ENCODE measurements around the gene SLC16A8. TPM values are rescaled to one million over a fixed set of nuclear protein-coding genes. Genes with fewer than 3 reads are reported as not detected.

The SLC16A8 gene
- total RNA-seq, 1 experiment from 2014 or later = not detected

GRCh38 chr22:38107692-38108515 is 23.9 kb upstream of the SLC16A8 start:
- H3K4me3 ChIP-seq (ENCODE audit: insufficient read depth, low read depth, low read length) = no peak overlapping the region
- no peaks in the 10 kb centered on the region for H3K36me3 ChIP-seq (replicated peaks; ENCODE audit: control insufficient read depth, insufficient read depth, low read length)
- peak; percentile 66 for DNase-seq
- H3K27me3 ChIP-seq (ENCODE audit: control insufficient read depth, insufficient read depth, low read length) = no peaks in the 10 kb centered on the region

- Histone ChIP-seq H3K36me3 (replicated peaks; ENCODE audit: control insufficient read depth, insufficient read depth, low read length) (no peaks in the 10 kb centered on the region), H3K27me3 (ENCODE audit: control insufficient read depth, insufficient read depth, low read length) (no peaks in the 10 kb centered on the region), H3K4me3 (ENCODE audit: insufficient read depth, low read depth, low read length) (no peak overlapping the region)
- peak; percentile 52 for DNase-seq
Measured at GRCh38 chr22:38106814-38107578, 23.0 kb upstream of the SLC16A8 start.

DNA sequence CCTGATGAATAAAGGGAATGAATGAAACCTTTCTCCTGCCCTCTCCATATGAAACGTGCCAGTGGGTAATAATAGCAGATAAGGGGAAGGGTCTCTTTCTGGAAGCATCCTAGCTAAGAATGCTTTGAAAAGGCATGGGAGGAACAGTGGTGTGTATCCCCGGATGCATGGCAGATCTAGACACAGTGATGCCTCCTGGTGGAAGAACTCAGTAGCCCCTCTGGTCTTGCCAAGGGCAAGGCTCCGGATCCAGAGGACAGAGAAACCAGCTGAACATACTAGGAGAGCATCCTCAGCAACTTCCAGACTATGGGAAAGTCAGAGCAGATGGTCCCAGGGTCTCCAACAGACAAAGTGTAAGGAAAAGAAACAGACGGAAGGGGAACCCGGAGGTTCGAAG is 20.1 kb upstream of the SLC16A8 start:
- Histone ChIP-seq H3K4me3 (ENCODE audit: insufficient read depth, low read depth, low read length) (no peak overlapping the region), H3K27me3 (ENCODE audit: control insufficient read depth, insufficient read depth, low read length) (no peaks in the 10 kb centered on the region), H3K36me3 (replicated peaks; ENCODE audit: control insufficient read depth, insufficient read depth, low read length) (no peaks in the 10 kb centered on the region)
- DNase-seq = peak; percentile 90

DNA sequence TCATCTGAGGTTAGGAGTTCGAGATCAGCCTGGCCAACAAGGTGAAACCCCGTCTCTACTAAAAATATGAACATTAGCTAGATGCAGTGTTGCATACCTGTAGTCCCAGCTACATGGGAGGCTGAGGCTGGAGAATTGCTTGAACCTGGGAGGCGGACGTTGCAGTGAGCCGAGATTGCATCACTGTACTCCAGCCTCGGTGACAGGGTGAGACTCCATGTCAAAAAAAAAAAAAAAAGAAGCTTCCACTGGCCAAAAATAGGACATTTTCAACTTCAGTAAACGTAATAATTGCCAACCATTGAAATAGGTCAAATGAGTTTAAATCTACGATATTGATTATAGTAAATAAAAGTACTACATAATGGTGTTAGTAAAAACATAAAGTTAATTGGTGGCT is 19.7 kb upstream of the SLC16A8 start:
- Histone ChIP-seq H3K36me3 (replicated peaks; ENCODE audit: control insufficient read depth, insufficient read depth, low read length) (no peaks in the 10 kb centered on the region), H3K4me3 (ENCODE audit: insufficient read depth, low read depth, low read length) (no peak overlapping the region), H3K27me3 (ENCODE audit: control insufficient read depth, insufficient read depth, low read length) (no peaks in the 10 kb centered on the region)
- DNase-seq = no peak

DNA sequence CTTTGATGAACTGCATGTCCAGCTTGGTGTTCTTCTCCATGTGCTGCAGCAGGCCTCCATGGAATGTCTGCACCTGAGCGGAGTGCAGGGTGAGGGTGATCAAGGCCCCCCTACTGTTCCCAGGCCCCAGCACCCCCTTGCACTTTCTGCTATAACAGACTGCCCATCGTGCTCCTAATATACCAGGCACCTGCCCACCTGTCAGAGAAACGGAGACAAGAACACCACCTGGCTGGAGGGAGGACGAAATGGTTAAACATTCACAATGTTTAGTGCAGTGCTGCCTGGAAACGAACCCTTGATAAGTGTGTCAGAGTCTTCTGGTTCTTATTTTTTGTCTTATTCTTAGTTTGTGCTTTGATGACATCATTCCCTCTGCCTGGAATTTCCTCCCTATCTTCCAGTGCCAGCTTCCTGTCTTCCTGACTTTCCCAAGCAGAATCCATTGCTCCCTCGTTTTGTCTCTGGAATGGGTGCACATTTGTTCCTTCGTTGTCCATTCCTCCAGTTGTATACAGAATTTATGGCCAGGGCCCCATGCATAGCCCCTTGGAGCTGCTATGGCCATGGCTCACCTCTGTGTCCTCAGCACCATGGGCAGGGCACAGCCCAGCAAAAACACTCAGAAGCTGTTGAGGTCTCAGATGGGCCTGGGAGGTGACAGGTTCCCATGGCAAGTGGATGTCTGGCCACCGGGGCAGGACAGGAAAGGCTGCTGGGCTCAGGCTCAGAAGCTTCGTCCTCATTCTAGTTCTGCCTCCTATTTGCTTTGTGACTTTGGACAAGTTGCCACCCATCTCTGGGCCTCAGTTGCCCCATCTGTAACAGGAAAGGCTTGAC is 14.6 kb upstream of the SLC16A8 start:
- Histone ChIP-seq H3K27me3 (ENCODE audit: control insufficient read depth, insufficient read depth, low read length) (no peaks in the 10 kb centered on the region), H3K4me3 (ENCODE audit: insufficient read depth, low read depth, low read length) (no peak overlapping the region), H3K36me3 (replicated peaks; ENCODE audit: control insufficient read depth, insufficient read depth, low read length) (no peaks in the 10 kb centered on the region)
- DNase-seq = peak; percentile 50

DNA sequence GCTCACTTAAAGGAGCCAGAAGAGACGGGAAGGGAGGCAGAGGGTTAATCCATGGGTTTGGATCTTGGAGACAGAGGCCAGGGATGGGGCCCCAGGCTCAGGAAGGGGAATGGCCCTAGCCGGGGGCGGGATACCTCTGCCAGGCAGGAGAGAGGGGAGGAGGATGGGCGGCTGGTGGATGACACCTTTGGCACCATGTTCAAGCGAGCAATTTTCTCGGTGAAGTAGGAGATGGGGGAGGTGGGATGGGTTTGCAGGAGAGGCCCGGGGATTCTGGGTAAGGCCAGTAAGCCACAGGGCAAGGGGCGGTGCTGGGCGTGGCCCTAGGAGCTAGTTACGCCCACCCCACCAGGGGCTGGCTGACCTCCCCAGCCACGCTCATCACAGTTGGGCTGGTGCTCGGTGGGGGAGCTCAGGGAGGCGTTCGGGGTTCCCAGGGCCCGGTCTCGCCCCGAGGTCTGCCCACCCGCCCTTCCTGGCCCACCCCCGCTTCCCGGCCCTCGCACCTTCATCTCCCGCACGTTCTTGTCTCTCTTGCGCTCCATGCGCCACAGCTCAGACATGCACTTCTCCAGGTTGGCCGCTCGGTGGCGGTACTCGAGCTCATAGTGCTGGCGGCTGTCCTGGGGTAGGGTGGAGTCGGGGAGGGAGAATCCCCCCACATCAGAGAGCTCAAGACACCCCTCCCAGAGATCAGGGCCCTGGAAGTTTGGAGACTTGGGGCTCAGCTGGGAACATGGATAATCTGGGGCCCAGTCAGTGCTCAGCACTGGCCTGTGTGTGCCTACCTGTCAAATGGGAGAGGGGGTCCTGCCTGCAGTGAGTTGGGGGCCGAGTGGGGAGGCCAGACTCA is 13.8 kb upstream of the SLC16A8 start:
- H3K36me3 ChIP-seq (replicated peaks; ENCODE audit: control insufficient read depth, insufficient read depth, low read length) = no peaks in the 10 kb centered on the region
- DNase-seq = peak; percentile 97
- H3K27me3 ChIP-seq (ENCODE audit: control insufficient read depth, insufficient read depth, low read length) = no peaks in the 10 kb centered on the region
- peak overlapping the region; percentile 33 for H3K4me3 ChIP-seq (ENCODE audit: insufficient read depth, low read depth, low read length)

DNA sequence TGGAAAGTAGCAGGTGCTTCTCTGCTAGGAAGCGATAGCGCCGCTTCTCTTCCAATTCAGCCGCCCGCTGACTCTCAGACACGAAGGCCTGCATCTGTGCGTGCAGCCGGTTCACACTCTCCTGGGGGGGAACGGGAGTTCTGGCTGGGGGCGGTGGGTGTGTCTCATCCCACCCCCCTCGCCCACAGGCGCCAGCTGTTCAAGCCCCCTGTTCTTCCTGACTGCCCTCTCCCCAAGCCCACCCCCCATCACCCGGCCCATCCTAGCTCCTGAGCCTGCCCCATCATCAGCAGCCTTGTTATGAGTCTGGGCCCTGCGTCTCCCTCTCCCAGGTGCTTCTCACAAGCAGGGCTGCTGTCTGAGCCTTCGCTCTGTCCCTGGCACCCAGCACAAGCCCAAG is 13.1 kb upstream of the SLC16A8 start:
- H3K27me3 ChIP-seq (ENCODE audit: control insufficient read depth, insufficient read depth, low read length) = no peaks in the 10 kb centered on the region
- peak overlapping the region; percentile 33 for H3K4me3 ChIP-seq (ENCODE audit: insufficient read depth, low read depth, low read length)
- peak; percentile 85 for DNase-seq
- H3K36me3 ChIP-seq (replicated peaks; ENCODE audit: control insufficient read depth, insufficient read depth, low read length) = no peaks in the 10 kb centered on the region

GRCh38 chr22:38089474-38089851 is 5.5 kb upstream of the SLC16A8 start:
- H3K4me3 ChIP-seq (ENCODE audit: insufficient read depth, low read depth, low read length) = peak overlapping the region; percentile 36; the same call in 1 of the 2 replicates
- DNase-seq = no peak
- H3K27me3 ChIP-seq (ENCODE audit: control insufficient read depth, insufficient read depth, low read length) = no peaks in the 10 kb centered on the region
- no peaks in the 10 kb centered on the region for H3K36me3 ChIP-seq (replicated peaks; ENCODE audit: control insufficient read depth, insufficient read depth, low read length)

DNA sequence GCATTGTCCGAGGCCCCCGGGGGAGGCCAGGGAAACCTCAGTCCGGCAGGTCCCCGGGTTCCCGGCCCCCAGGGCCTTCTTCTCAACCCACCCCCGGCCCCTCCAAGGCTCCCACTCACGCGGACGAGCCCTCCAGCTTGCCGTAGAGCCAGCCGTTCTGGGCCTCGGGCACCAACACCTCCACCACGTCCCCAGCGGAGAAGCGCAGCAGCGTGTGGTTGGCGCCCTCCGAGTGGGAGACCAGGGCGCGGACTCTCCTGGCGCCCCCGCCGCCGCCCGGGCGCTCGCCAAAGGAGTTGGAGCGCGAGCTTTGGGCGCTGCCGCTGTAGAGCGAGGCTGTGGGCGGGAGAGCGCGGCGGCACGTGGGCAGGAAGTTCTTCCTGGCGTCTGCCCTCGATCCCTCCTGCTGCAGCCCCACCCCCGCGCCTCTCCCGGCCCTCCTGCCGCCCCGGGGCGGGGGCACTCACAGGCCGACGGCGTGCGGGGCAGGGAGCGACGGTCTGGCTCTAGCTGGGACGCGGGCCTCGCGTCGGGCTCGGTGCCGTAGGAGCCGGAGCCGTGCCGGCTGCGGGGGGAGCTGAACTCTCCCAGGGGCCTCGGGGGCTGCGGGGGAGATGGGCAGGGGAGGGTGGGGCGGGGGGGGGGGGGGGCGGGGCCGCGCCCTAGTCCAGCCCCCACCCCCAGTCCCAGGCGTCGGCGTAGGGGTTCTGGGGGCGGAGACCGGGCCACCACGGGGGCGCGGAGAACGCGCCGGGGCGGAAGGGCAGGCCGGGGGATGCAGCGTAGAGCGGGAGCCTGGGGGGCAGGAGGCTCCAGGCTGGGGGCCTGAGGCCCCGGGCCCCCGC is 4.9 kb upstream of the SLC16A8 start:
- peak overlapping the region; percentile 36; the same call in 1 of the 2 replicates for H3K4me3 ChIP-seq (ENCODE audit: insufficient read depth, low read depth, low read length)

DNA sequence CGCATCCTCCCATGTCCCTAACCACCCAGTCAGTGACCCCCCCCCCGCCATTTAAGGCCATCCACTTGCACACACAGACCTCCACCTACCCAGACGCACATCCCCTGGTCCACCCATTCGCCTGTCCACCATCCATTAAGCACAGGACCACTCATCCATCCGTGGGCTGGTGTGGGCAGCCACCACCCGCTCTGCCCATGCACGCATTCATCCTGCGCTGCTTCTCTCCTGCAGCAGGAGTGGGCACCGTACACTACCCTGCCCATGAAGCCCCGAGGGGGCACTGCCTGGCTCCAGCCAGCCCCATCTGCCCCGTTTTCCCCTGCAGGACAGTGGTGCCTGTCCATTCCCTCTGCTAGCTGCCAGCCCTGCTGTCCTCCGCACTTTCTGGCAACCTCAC is 3.9 kb upstream of the SLC16A8 start:
- DNase-seq = no peak
- H3K27me3 ChIP-seq (ENCODE audit: control insufficient read depth, insufficient read depth, low read length) = no peaks in the 10 kb centered on the region
- no peak overlapping the region for H3K4me3 ChIP-seq (ENCODE audit: insufficient read depth, low read depth, low read length)

More for the DNA sequence above, 4.9 kb upstream of the SLC16A8 start:
- DNase-seq = peak; percentile 92
- H3K36me3 ChIP-seq (replicated peaks; ENCODE audit: control insufficient read depth, insufficient read depth, low read length) = no peaks in the 10 kb centered on the region
- no peaks in the 10 kb centered on the region for H3K27me3 ChIP-seq (ENCODE audit: control insufficient read depth, insufficient read depth, low read length)

GRCh38 chr22:38086942-38087341 is 3.0 kb upstream of the SLC16A8 start:
- Histone ChIP-seq H3K36me3 (replicated peaks; ENCODE audit: control insufficient read depth, insufficient read depth, low read length) (no peaks in the 10 kb centered on the region), H3K4me3 (ENCODE audit: insufficient read depth, low read depth, low read length) (no peak overlapping the region), H3K27me3 (ENCODE audit: control insufficient read depth, insufficient read depth, low read length) (peaks cover under 1% of the 10 kb centered on the region; the same call in 1 of the 2 replicates)
- DNase-seq = peak; percentile 46

More for the DNA sequence above, 3.9 kb upstream of the SLC16A8 start:
- H3K36me3 ChIP-seq (replicated peaks; ENCODE audit: control insufficient read depth, insufficient read depth, low read length) = no peaks in the 10 kb centered on the region

GRCh38 chr22:38086001-38086845 is 2.2 kb upstream of the SLC16A8 start:
- DNase-seq = peak; percentile 84

More at GRCh38 chr22:38086001-38086845, 2.2 kb upstream of the SLC16A8 start:
- Histone ChIP-seq H3K4me3 (ENCODE audit: insufficient read depth, low read depth, low read length) (no peak overlapping the region), H3K27me3 (ENCODE audit: control insufficient read depth, insufficient read depth, low read length) (peaks cover 5% of the 10 kb centered on the region; the same call in 1 of the 2 replicates), H3K36me3 (replicated peaks; ENCODE audit: control insufficient read depth, insufficient read depth, low read length) (no peaks in the 10 kb centered on the region)

All from H7 (cell line).